ENCODE results near the gene CMTM7. TPM values are rescaled to one million over a fixed set of nuclear protein-coding genes. Genes with fewer than 3 reads are reported as not detected.

CMTM7 gene
- total RNA-seq, 2 donors from 2014 or later = 15.6 to 33.1 TPM

DNA sequence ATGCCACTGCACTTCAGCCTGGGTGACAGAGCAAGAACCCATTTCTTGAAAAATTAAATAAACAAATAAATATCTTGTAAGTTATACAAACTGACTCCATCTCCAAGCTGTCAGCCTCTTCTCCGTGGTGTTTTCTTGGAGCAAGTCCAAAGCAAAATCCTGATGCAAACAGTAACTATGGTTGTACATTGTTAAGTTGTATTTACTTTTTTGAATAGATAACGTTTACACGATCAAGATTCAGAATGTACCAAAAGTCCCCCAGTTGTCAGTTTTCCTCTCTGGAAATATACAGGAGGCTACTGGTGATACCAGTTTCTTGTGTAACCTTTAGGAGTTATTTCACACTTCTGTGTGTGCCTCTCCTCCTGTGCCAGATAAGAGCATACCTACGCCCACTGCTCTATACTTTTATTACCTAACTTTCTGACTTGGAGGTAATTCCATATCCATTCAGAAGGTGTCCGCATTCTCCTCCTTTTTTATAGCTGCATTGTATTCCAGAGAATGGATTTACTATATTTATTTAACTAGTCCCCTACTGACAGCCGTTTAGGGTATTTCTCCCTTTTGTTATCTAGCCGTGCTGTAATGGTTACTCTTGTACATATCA is 14.2 kb downstream of the CMTM7 start:
- Histone ChIP-seq H3K27ac (peak overlapping the region in 1 of 2 donors; percentile 30), H3K4me3 (no peak overlapping the region), H3K9me3 (no peaks in the 10 kb centered on the region), H3K36me3 (no peaks in the 10 kb centered on the region), H3K4me1 (replicated peaks) (no peaks in the 10 kb centered on the region), H3K27me3 (replicated peaks; ENCODE audit: insufficient read depth) (no peaks in the 10 kb centered on the region)
- TF ChIP-seq POLR2AphosphoS5 (IDR thresholded peaks at IDR 0.05) = no peak
- no peak for TF ChIP-seq POLR2A (IDR thresholded peaks at IDR 0.05)
- TF ChIP-seq, protein P1, sequence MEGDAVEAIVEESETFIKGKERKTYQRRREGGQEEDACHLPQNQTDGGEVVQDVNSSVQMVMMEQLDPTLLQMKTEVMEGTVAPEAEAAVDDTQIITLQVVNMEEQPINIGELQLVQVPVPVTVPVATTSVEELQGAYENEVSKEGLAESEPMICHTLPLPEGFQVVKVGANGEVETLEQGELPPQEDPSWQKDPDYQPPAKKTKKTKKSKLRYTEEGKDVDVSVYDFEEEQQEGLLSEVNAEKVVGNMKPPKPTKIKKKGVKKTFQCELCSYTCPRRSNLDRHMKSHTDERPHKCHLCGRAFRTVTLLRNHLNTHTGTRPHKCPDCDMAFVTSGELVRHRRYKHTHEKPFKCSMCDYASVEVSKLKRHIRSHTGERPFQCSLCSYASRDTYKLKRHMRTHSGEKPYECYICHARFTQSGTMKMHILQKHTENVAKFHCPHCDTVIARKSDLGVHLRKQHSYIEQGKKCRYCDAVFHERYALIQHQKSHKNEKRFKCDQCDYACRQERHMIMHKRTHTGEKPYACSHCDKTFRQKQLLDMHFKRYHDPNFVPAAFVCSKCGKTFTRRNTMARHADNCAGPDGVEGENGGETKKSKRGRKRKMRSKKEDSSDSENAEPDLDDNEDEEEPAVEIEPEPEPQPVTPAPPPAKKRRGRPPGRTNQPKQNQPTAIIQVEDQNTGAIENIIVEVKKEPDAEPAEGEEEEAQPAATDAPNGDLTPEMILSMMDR (IDR thresholded peaks at IDR 0.05) = no peak
- WGBS = 45% methylated on average over 7 of the region's 7 CpGs
- DNase-seq (ENCODE audit: low spot score) = no peak
- intact Hi-C loops (cut with DNase I) = loop anchor here (5.0 kb wide), 1 partner anchor 51 kb away; no protein-coding TSS in a partner anchor

DNA sequence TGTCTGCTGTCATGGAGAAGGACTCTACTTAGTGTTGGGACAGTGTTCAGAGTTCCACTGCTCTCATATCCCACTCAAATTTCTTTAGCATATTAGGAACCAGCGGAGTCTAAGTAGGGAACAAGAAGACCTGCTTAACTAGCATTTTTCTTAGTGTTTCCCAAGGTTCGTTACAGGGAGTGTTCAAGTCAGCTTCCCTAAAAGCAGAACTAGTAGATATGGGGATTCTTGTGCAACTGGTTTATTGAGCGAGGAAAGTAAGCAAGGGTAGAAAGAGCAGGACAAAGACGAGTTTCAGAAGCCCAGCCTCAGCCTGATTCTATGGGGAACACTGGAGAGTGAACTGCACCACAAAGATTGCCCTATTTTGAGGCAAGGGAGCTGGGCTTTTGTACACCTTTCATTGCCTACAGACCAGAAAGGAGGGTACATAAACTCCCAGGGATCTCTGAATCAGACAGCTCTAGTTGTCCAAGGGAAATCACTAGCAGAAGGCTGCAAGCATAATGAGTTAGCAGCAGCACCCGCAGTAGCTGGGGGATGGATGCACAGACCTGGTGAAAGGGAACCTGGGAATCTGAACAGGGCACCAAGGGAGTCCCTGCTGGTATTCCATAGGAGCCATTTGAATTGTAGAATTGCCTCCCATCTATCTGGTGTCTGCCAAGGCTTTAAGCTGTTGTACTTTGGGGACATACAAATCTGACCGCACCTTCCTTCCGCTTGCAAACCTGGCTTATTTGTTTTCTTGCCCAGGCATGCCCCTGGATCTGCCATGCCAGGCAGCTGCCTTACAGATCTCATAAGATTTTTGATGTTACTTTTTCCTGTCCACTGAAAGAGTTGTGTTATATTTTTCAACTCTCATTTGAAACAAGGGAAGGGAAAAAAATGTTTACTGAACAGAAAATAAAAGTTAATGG is 15.1 kb downstream of the CMTM7 start:
- Histone ChIP-seq H3K4me3 (no peak overlapping the region), H3K36me3 (no peaks in the 10 kb centered on the region), H3K27ac (peak overlapping the region; percentile 30 to 39), H3K9me3 (no peaks in the 10 kb centered on the region), H3K27me3 (replicated peaks; ENCODE audit: insufficient read depth) (no peaks in the 10 kb centered on the region), H3K4me1 (replicated peaks) (no peaks in the 10 kb centered on the region)
- WGBS = 47% methylated on average over 7 of the region's 7 CpGs
- peak; percentile 80 for DNase-seq (ENCODE audit: low spot score)
- intact Hi-C loops (cut with DNase I) = loop anchor here (5.0 kb wide), 1 partner anchor 51 kb away; no protein-coding TSS in a partner anchor
- TF ChIP-seq POLR2AphosphoS5 (IDR thresholded peaks at IDR 0.05) = peak; percentile 63
- TF ChIP-seq, protein P1 (IDR thresholded peaks at IDR 0.05) = no peak

DNA sequence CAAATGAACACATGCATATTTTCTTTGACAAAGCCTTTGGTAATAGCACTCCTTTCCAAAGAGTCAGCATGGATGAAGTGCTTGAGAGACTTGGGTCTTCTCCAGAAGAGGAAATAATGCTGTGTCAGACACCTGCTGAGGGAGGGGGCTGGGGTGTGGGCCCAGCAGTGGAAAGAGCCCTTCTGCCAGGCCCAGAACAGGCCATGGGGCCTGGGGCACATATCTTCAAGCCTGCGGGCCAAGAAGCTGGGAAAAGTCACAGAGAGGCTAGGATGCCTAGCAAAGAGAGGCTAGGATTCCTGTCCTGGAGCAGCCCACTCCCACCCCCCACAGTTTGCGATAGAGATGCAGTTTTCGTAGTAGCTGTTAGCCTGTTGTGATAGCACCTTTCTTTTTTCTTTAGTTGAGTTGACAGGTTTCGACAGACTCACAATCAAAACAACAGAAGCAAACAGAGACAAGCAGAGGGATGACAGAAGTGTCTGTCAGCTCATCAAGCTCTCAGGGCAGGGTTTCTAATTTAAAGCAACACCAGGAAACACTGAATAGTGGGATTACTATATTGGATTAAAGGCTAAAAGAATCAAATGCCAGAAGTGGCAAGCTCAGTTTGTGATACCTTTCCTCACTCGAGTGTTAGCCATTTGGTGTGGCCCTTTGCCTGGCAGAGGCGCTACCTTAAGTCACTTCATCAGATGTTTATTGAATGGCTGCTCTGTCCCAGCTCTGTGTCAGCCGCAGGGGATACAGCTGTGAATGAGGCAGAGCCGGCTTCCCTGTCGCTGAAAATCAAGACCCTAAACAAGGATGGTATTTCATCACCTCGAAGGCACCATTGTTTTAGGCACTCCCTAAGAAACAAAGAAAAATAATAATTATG is 19.0 kb downstream of the CMTM7 start:
- DNase-seq (ENCODE audit: low spot score) = no peak
- Histone ChIP-seq H3K9me3 (no peaks in the 10 kb centered on the region), H3K27me3 (replicated peaks; ENCODE audit: insufficient read depth) (no peaks in the 10 kb centered on the region), H3K36me3 (no peaks in the 10 kb centered on the region), H3K4me1 (replicated peaks) (no peaks in the 10 kb centered on the region), H3K4me3 (no peak overlapping the region), H3K27ac (no peak overlapping the region)
- intact Hi-C loops (cut with DNase I) = no loop called here
- 85% methylated on average over 10 of the region's 10 CpGs for WGBS
- no peak for TF ChIP-seq POLR2AphosphoS5 (IDR thresholded peaks at IDR 0.05)
- TF ChIP-seq, protein P1 (IDR thresholded peaks at IDR 0.05) = no peak
- TF ChIP-seq POLR2A (IDR thresholded peaks at IDR 0.05) = no peak

DNA sequence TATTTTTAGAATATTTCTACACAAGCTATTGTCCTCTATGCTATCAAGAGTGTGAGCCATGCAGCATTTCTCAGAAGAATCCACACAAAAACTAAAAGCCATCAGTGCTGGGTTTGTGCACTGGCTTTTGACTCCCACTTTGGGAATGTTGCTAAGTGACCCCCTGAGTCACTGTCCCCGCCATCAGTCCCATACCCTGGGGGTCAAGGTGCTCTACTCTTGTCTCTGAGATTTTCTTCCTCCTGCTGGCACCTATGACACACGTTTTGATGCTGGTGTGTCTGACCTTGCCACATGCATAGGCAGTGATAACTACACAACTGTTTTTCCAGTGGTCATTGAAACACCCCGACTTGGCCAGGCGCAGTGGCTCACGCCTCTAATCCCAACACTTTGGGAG is 19.8 kb downstream of the CMTM7 start:
- intact Hi-C loops (cut with DNase I) = no loop called here
- 92% methylated on average over 5 of the region's 5 CpGs for WGBS
- Histone ChIP-seq H3K27ac (no peak overlapping the region), H3K4me3 (no peak overlapping the region), H3K4me1 (replicated peaks) (no peaks in the 10 kb centered on the region), H3K36me3 (no peaks in the 10 kb centered on the region), H3K27me3 (replicated peaks; ENCODE audit: insufficient read depth) (no peaks in the 10 kb centered on the region), H3K9me3 (no peaks in the 10 kb centered on the region)
- DNase-seq (ENCODE audit: low spot score) = no peak
- TF ChIP-seq, protein P1 (IDR thresholded peaks at IDR 0.05) = no peak
- TF ChIP-seq POLR2AphosphoS5 (IDR thresholded peaks at IDR 0.05) (no peak), POLR2A (IDR thresholded peaks at IDR 0.05) (no peak)
